SK-N-MC (cell line): ENCODE measurements around the gene SPRN.
A peak's percentile ranks its signal among the peaks of the same experiment; 100 is the strongest.

Source experiments
- DNase-seq: peaks from one replicate; pipeline ENCODE4 v3.0.0-alpha.2; 2011; ENCODE audit warnings: low read depth, low spot score
- H3K27ac ChIP-seq: fragments of 200-600 bp; sonication (generic); 2 replicates; pipeline ENCODE4 v1.5.1; 2016; ENCODE audit warnings: mixed run types
- H3K36me3 ChIP-seq: fragments of 200-600 bp; sonication (generic); 2 replicates; pipeline ENCODE4 v1.6.1; 2017; ENCODE audit warnings: antibody characterized with exemption, low read length, mixed read lengths; ENCODE audit not compliant: insufficient read depth
- H3K4me3 ChIP-seq: fragments of 200-600 bp; sonication (generic); 2 replicates; pipeline ENCODE4 v1.5.1; 2016
- H3K9ac ChIP-seq: fragments of 200-600 bp; sonication (generic); 2 replicates; pipeline ENCODE4 v1.8.0; 2017; ENCODE audit warnings: mixed run types, mixed read lengths; ENCODE audit not compliant: insufficient read length
- H3K9me3 ChIP-seq: fragments of 200-600 bp; sonication (generic); 2 replicates; pipeline ENCODE4 v1.6.1; 2017; ENCODE audit warnings: low read depth, mild to moderate bottlenecking, antibody characterized with exemption, low read length, moderate library complexity, mixed read lengths
- EZH2 ChIP-seq: fragments of 200-600 bp; sonication (generic); IDR thresholded peaks from one replicate; pipeline ENCODE4 v1.6.1; 2017; ENCODE audit warnings: antibody characterized with exemption
- FOXP2 ChIP-seq: optimal IDR thresholded peaks from 2 replicates; pipeline ENCODE3; 2011; ENCODE audit warnings: mild to moderate bottlenecking, moderate library complexity; ENCODE audit not compliant: insufficient read depth; ENCODE audit errors: extremely low read length, control extremely low read depth
- POLR2AphosphoS5 ChIP-seq: IDR thresholded peaks from 2 replicates; pipeline ENCODE4 v1.6.1; 2012; ENCODE audit warnings: mild to moderate bottlenecking, low read depth, low read length, borderline replicate concordance

SPRN gene

GRCh38 chr10:133401981-133402725 is 22.3 kb downstream of the SPRN start:
- Histone ChIP-seq H3K9me3 (no peaks in the 10 kb centered on the region), H3K4me3 (no peak overlapping the region), H3K36me3 (peaks cover 27% of the 10 kb centered on the region; the same call in 1 of the 2 replicates), H3K9ac (no peak overlapping the region), H3K27ac (no peak overlapping the region)
- DNase-seq: no peak
- TF ChIP-seq EZH2: no peak
- TF ChIP-seq FOXP2: no peak
- TF ChIP-seq POLR2AphosphoS5: no peak

- no peak overlapping the region for H3K9ac ChIP-seq
- no peak for DNase-seq
- no peak overlapping the region for H3K27ac ChIP-seq
- H3K9me3 ChIP-seq: no peaks in the 10 kb centered on the region
- peaks cover 21% of the 10 kb centered on the region; the same call in 1 of the 2 replicates for H3K36me3 ChIP-seq
- TF ChIP-seq FOXP2: no peak
- no peak for TF ChIP-seq EZH2
- TF ChIP-seq POLR2AphosphoS5: no peak
- no peak overlapping the region for H3K4me3 ChIP-seq
Measured at GRCh38 chr10:133401500-133401899, 22.9 kb downstream of the SPRN start.

- Histone ChIP-seq H3K36me3 (peaks cover 21% of the 10 kb centered on the region; the same call in 1 of the 2 replicates), H3K4me3 (no peak overlapping the region), H3K9me3 (no peaks in the 10 kb centered on the region), H3K27ac (no peak overlapping the region), H3K9ac (no peak overlapping the region)
- TF ChIP-seq FOXP2 (no peak), EZH2 (no peak), POLR2AphosphoS5 (no peak)
- DNase-seq: no peak
Measured at GRCh38 chr10:133400624-133401424, 23.6 kb downstream of the SPRN start.

GRCh38 chr10:133399123-133399601 is 25.3 kb downstream of the SPRN start:
- Histone ChIP-seq H3K27ac (no peak overlapping the region), H3K9ac (no peak overlapping the region), H3K4me3 (no peak overlapping the region), H3K36me3 (peaks cover 12% of the 10 kb centered on the region; the same call in 1 of the 2 replicates), H3K9me3 (no peaks in the 10 kb centered on the region)
- DNase-seq: no peak
- TF ChIP-seq POLR2AphosphoS5: no peak
- TF ChIP-seq FOXP2: no peak
- no peak for TF ChIP-seq EZH2

GRCh38 chr10:133397938-133398337 is 26.5 kb downstream of the SPRN start:
- TF ChIP-seq FOXP2 (no peak), EZH2 (no peak), POLR2AphosphoS5 (no peak)
- H3K4me3 ChIP-seq: no peak overlapping the region
- no peak overlapping the region for H3K27ac ChIP-seq
- no peaks in the 10 kb centered on the region for H3K9me3 ChIP-seq
- DNase-seq: no peak
- no peak overlapping the region for H3K9ac ChIP-seq
- peaks cover 10% of the 10 kb centered on the region; the same call in 1 of the 2 replicates for H3K36me3 ChIP-seq

- no peak for DNase-seq
- Histone ChIP-seq H3K9me3 (no peaks in the 10 kb centered on the region), H3K27ac (no peak overlapping the region), H3K9ac (no peak overlapping the region), H3K4me3 (no peak overlapping the region), H3K36me3 (peaks cover 7% of the 10 kb centered on the region; the same call in 1 of the 2 replicates)
- TF ChIP-seq POLR2AphosphoS5 (no peak), FOXP2 (no peak), EZH2 (no peak)
Measured at GRCh38 chr10:133396035-133396624, 28.3 kb downstream of the SPRN start.

GRCh38 chr10:133394801-133395221 is 29.6 kb downstream of the SPRN start:
- Histone ChIP-seq H3K9ac (peak overlapping the region; percentile 90), H3K27ac (no peak overlapping the region), H3K9me3 (no peaks in the 10 kb centered on the region), H3K4me3 (peak overlapping the region; percentile 84), H3K36me3 (peaks cover 7% of the 10 kb centered on the region; the same call in 1 of the 2 replicates)
- no peak for TF ChIP-seq POLR2AphosphoS5
- no peak for TF ChIP-seq FOXP2
- TF ChIP-seq EZH2: no peak
- DNase-seq: no peak

- no peak for DNase-seq
- Histone ChIP-seq H3K9me3 (no peaks in the 10 kb centered on the region), H3K36me3 (peaks cover 7% of the 10 kb centered on the region; the same call in 1 of the 2 replicates), H3K27ac (peak within 1 kb of the TSS; percentile 68), H3K9ac (peak within 1 kb of the TSS; percentile 90), H3K4me3 (peak within 1 kb of the TSS; percentile 84)
- TF ChIP-seq POLR2AphosphoS5 (peak; percentile 79; the same call in 1 of the 2 replicates), FOXP2 (no peak)
Measured at GRCh38 chr10:133394064-133394663, 30.3 kb downstream of the SPRN start, which contains the start of gene MTG1. Gene MTG1 (plus strand): TSS chr10:133394157. CDS start chr10:133394221, 64 bp downstream.
